Stimulated activated CD4-positive, alpha-beta T cell treated with anti-CD3 and anti-CD28 coated beads, Interleukin-4, amount 100 ng/mL, for 1 hour (primary cell): ENCODE measurements around the gene NEDD4L.

Source experiments
- DNase-seq: peaks from one replicate; pipeline ENCODE4 v3.0.0-alpha.2; 2020

Gene NEDD4L

GRCh38 chr18:58054041-58054781 is 10.2 kb downstream of the NEDD4L start:
- DNase-seq: no peak

GRCh38 chr18:58055890-58056558 is 12.0 kb downstream of the NEDD4L start:
- DNase-seq: no peak

- no peak for DNase-seq
These were observed 12.8 kb downstream of the NEDD4L start for GRCh38 chr18:58056852-58057251.

GRCh38 chr18:58057291-58057965 is 13.4 kb downstream of the NEDD4L start:
- no peak for DNase-seq

- no peak for DNase-seq
These were observed 14.7 kb downstream of the NEDD4L start for GRCh38 chr18:58058720-58059119.

- no peak for DNase-seq
These were observed 16.2 kb downstream of the NEDD4L start for GRCh38 chr18:58060254-58060653.

- DNase-seq: no peak
These were observed 17.3 kb downstream of the NEDD4L start for GRCh38 chr18:58061349-58061748.

GRCh38 chr18:58064406-58064998 is 20.5 kb downstream of the NEDD4L start:
- DNase-seq: no peak

DNA sequence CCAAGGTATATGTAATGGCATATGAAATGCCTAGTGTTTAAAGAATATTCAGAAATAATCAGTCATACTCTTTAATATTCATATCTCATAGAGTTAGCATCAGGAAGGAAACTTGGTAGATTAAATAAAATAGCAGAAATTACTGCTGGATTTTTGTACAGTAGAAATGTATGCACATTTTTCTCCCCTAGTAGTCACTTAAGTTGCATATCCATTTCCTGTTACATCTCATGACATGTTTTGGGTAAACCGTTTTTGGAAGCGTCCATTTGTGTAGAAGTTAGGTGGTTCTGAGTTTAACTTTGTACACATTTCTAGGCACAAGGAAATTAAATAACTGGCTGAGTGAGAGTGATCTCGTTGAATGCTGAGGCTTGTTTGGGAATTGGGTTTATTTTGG is 21.9 kb downstream of the NEDD4L start:
- DNase-seq: no peak

- DNase-seq: no peak
These were observed 23.6 kb downstream of the NEDD4L start for GRCh38 chr18:58067601-58068000.

DNA sequence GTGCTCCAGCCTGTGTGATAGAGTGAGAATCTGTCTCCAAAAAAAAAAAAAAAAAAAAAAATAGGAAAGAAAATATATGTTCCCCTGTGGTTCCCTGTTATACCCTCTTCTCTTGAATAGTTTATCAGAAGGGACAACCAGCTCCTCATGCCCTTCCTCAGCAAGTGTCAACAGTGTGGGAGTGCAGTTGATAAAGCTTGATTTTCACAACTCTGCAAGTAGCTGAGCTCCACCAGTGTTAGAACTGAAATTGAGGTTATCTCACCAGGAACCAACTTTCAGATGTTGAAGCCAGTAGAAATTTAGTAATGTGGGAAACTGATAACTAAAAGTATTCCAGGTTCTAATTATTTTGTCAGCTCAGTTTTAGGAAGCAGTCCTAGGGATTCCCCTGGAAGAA is 25.1 kb downstream of the NEDD4L start:
- DNase-seq: no peak

- DNase-seq: no peak
These were observed 25.8 kb downstream of the NEDD4L start for GRCh38 chr18:58069721-58070292.

GRCh38 chr18:58076052-58076451 is 32.0 kb downstream of the NEDD4L start:
- no peak for DNase-seq

DNA sequence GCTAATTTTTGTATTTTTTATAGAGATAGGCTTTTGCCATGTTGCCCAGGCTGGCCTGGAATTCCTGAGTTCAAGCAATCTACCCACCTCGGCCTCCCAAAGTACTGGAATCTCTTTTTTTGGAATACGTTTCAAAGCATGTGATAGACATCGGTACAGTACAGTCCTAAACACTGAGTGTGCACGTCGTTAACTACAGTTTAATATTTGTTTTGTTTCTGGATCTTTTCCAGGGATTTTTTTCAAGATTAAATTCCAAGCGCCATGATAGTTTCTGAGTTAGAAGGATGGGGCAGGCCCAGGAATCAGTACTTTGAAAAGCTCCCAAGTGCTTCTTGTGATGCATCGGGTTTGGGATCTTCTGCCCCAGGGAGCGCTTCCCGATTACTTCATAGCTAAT is 33.3 kb downstream of the NEDD4L start:
- DNase-seq: no peak

GRCh38 chr18:58078889-58079573 is 35.0 kb downstream of the NEDD4L start:
- DNase-seq: no peak

DNA sequence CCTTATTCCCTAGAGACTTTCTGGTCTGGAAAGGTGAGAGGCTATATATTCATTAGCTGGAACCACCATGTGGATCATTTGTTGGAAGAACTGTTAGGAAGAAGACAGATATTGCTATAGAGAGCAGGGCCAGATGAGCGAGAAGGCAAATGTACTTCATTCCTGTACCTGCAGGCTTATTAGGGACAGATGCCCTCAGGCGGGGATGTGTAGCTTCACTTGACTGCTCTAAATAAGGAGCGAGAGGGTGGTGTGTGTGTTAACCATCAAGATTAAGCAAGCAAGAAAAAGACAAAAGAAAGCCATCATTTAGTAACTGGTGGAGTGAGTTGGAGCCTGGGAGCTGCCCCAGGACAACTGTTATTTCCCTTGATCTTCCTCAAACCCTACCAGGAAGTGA is 36.4 kb downstream of the NEDD4L start:
- DNase-seq: no peak

DNA sequence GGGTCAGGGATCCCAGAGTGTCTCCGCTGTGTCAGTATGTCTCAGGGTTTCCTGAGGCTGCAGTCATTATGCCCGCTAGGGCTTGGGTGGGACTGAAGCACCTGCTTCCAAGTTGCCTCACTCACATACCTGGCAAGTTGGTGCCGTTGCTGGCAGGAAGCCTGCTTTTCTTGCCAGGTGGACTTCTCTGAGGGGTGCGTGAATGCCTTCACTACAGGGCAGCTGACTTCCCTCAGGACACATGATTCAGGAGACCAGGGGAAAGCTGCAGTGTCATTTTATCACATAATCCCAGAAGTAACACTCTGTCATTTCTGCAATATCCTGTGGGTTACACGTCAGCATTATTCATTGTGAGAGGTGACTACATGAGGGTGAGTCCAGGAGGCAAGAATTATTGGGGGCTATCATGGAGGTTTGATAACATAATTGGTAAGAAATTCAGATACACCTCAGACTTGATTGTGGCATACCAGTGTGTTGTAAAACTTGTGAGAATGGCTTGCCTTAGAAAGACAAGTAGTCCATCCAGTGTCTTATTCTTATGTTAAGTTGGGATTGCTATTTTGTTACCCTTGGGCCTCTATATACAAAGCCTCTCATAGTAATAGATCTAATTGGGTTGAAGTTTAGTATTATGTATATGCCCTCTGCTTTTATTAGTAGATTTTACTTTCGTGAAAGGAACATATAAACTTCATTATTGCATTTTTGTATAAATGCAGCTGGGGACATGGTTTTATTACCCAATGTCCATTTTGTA is 44.1 kb downstream of the NEDD4L start:
- DNase-seq: no peak

- DNase-seq: no peak
These were observed 44.7 kb downstream of the NEDD4L start for GRCh38 chr18:58088691-58089065.

- no peak for DNase-seq
These were observed 47.1 kb downstream of the NEDD4L start for GRCh38 chr18:58091099-58091611.

GRCh38 chr18:58093311-58093803 is 49.3 kb downstream of the NEDD4L start:
- no peak for DNase-seq

DNA sequence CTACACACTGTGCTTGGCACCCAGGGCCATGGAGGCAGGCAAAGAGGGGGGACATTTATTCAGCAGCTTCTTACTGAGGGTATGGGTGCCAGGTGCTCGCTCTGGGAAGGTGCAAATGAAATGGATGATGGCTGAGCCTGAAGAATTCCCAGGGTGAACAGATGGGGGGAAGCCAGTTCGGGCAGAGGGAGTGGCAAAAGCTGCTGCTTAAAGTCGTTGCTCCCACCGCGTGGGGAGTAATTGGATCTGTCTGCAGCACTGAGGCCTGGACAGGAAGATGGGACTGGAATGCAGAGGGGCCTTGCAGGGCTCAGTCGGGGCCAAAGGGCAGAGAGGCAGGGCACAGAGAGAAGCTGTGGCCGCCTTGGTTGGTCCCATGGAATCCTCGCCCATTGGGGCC is 51.2 kb downstream of the NEDD4L start:
- DNase-seq: no peak

- DNase-seq: no peak
These were observed 51.6 kb downstream of the NEDD4L start for GRCh38 chr18:58095655-58096054.
